Liver (tissue), 9 donors: ENCODE measurements around the gene UMODL1. TPM values are rescaled to one million over a fixed set of nuclear protein-coding genes. Genes with fewer than 3 reads are reported as not detected.

Source experiments
- DNase-seq: peaks from one replicate; pipeline ENCODE4 v3.0.0-alpha.2; 2017; ENCODE audit warnings: low spot score
- H3K27ac ChIP-seq, 2 donors: one replicate each; pipeline ENCODE4 v1.7.0; 2013; ENCODE audit warnings: inconsistent platforms in 2 of 2, low read length in 2 of 2, control low read depth in 1 of 2, low read depth in 1 of 2, mild to moderate bottlenecking in 1 of 2
- H3K27me3 ChIP-seq, 4 donors: one replicate each; pipeline versions ENCODE4 v1.6.1 to v1.7.0; 2013; ENCODE audit warnings: low read length in 3 of 4, inconsistent platforms in 1 of 4, mild to moderate bottlenecking in 1 of 4, moderate library complexity in 1 of 4; ENCODE audit not compliant: control insufficient read depth in 4 of 4, insufficient read depth in 4 of 4
- H3K36me3 ChIP-seq, 4 donors: one replicate each; pipeline versions ENCODE4 v1.6.1 to v1.7.0; 2013; ENCODE audit warnings: low read length in 3 of 4, mild to moderate bottlenecking in 3 of 4, low read depth in 1 of 4, moderate library complexity in 1 of 4; ENCODE audit not compliant: control insufficient read depth in 4 of 4, insufficient read depth in 3 of 4
- H3K4me1 ChIP-seq, 4 donors: one replicate each; pipeline versions ENCODE4 v1.6.1 to v1.7.0; 2013; ENCODE audit warnings: low read length in 3 of 4, mild to moderate bottlenecking in 3 of 4, moderate library complexity in 1 of 4; ENCODE audit not compliant: control insufficient read depth in 4 of 4, insufficient read depth in 4 of 4
- H3K4me3 ChIP-seq, 3 donors: one replicate each; pipeline versions ENCODE4 v1.6.1 to v1.7.0; 2013; ENCODE audit warnings: low read length in 3 of 3, control low read depth in 1 of 3, low read depth in 1 of 3, mild to moderate bottlenecking in 1 of 3
- H3K9ac ChIP-seq, 2 donors: one replicate each; pipeline ENCODE4 v1.7.0; 2013; ENCODE audit warnings: low read length in 2 of 2, mild to moderate bottlenecking in 2 of 2, moderate library complexity in 2 of 2, control low read depth in 1 of 2, low read depth in 1 of 2
- H3K9me3 ChIP-seq, 4 donors: one replicate each; pipeline versions ENCODE4 v1.6.1 to v1.7.0; 2013; ENCODE audit warnings: low read length in 3 of 4; ENCODE audit not compliant: control insufficient read depth in 4 of 4
- FOXA1 ChIP-seq: IDR thresholded peaks from 2 replicates; pipeline ENCODE4 v1.6.1; 2016; ENCODE audit warnings: antibody characterized with exemption
- FOXA2 ChIP-seq: IDR thresholded peaks from 2 replicates; pipeline ENCODE4 v1.6.1; 2016; ENCODE audit warnings: antibody characterized with exemption
- GABPA ChIP-seq, 2 donors: IDR thresholded peaks in 1 of 2; conservative IDR thresholded peaks in 1 of 2; 2 replicates each; pipeline ENCODE4 v1.6.1; 2016; ENCODE audit warnings: antibody characterized with exemption in 2 of 2, mild to moderate bottlenecking in 1 of 2, moderate library complexity in 1 of 2
- HNF4A ChIP-seq, 2 donors: conservative IDR thresholded peaks; 2 replicates each; pipeline ENCODE4 v1.6.1; 2016; ENCODE audit warnings: antibody characterized with exemption in 2 of 2, mild to moderate bottlenecking in 2 of 2
- HNF4G ChIP-seq: IDR thresholded peaks from 2 replicates; pipeline ENCODE4 v1.6.1; 2016; ENCODE audit warnings: antibody characterized with exemption
- JUND ChIP-seq, 2 donors: IDR thresholded peaks; 2 replicates each; pipeline ENCODE4 v1.6.1; 2016; ENCODE audit warnings: antibody characterized with exemption in 2 of 2
- NR2F2 ChIP-seq: IDR thresholded peaks from 2 replicates; pipeline ENCODE4 v1.6.1; 2016; ENCODE audit warnings: antibody characterized with exemption
- RAD21 ChIP-seq, 2 donors: IDR thresholded peaks; 2 replicates each; pipeline ENCODE4 v1.6.1; 2016; ENCODE audit warnings: antibody characterized with exemption in 2 of 2, mild to moderate bottlenecking in 2 of 2
- RXRA ChIP-seq, 2 donors: IDR thresholded peaks; 2 replicates each; pipeline ENCODE4 v1.6.1; 2017 to 2018; ENCODE audit warnings: antibody characterized with exemption in 2 of 2, mild to moderate bottlenecking in 1 of 2
- SP1 ChIP-seq: IDR thresholded peaks from 2 replicates; pipeline ENCODE4 v1.6.1; 2018; ENCODE audit warnings: antibody characterized with exemption, mild to moderate bottlenecking
- TAF1 ChIP-seq: conservative IDR thresholded peaks from 2 replicates; pipeline ENCODE4 v1.6.1; 2016; ENCODE audit warnings: antibody characterized with exemption, mild to moderate bottlenecking
- YY1 ChIP-seq: IDR thresholded peaks from 2 replicates; pipeline ENCODE4 v1.6.1; 2016; ENCODE audit warnings: antibody characterized with exemption, mild to moderate bottlenecking
- WGBS: extraction: QIAGEN DNeasy Blood & Tissue Kit; methylation state at CpG from one replicate; pipeline ENCODE4 v1.1.7; 2013; 5-methylcytosine and 5-hydroxymethylcytosine counted together
- polyA plus RNA-seq, 2 donors: library from polyadenylated mRNA; stranded (reverse) in 1 of 2; unstranded in 1 of 2; fragments of 200-250 nt in 1 of 2; fragments of >200 nt in 1 of 2; fragmentation: Nextera tagmentation in 1 of 2; extraction: Ambion mirVana in 1 of 2; gene quantifications; one replicate each; pipeline versions ENCODE4 v1.2.1 to v1.2.3, GENCODE V29; 2013 to 2015
- total RNA-seq, 2 donors: library from RNA; depleted of rRNA; stranded (reverse); fragments of >200 nt; gene quantifications; one replicate each; pipeline ENCODE4 v1.2.3, GENCODE V29; 2014
- TF ChIP-seq, protein P1 (sequence below): IDR thresholded peaks from 2 replicates; pipeline ENCODE4 v1.6.1; 2016; ENCODE audit warnings: antibody characterized with exemption
- TF ChIP-seq, protein P2 (sequence below): IDR thresholded peaks from 2 replicates; pipeline ENCODE4 v1.6.1; 2016; ENCODE audit warnings: antibody characterized with exemption, mild to moderate bottlenecking
- TF ChIP-seq, protein P3 (sequence below): IDR thresholded peaks from 2 replicates; pipeline ENCODE4 v1.6.1; 2016; ENCODE audit warnings: antibody characterized with exemption
- TF ChIP-seq, protein P4 (sequence below): fragments of 150-350 bp; IDR thresholded peaks from 2 replicates; pipeline ENCODE4 v1.5.1; 2017; ENCODE audit warnings: improper control_type of control experiment, low read depth, low read length; ENCODE audit not compliant: missing input control
- TF ChIP-seq, protein P5 (sequence below): IDR thresholded peaks from 2 replicates; pipeline ENCODE4 v1.6.1; 2016; ENCODE audit warnings: antibody characterized with exemption
- donor health status: healthy.
- donor health status: healthy.
- donor health status: healthy.
- donor health status: healthy.
- donor health status: healthy.

The UMODL1 gene
- total and polyA plus RNA-seq, 4 donors = 0.08 to 0.14 (median 0.08) TPM; not detected in 1

DNA sequence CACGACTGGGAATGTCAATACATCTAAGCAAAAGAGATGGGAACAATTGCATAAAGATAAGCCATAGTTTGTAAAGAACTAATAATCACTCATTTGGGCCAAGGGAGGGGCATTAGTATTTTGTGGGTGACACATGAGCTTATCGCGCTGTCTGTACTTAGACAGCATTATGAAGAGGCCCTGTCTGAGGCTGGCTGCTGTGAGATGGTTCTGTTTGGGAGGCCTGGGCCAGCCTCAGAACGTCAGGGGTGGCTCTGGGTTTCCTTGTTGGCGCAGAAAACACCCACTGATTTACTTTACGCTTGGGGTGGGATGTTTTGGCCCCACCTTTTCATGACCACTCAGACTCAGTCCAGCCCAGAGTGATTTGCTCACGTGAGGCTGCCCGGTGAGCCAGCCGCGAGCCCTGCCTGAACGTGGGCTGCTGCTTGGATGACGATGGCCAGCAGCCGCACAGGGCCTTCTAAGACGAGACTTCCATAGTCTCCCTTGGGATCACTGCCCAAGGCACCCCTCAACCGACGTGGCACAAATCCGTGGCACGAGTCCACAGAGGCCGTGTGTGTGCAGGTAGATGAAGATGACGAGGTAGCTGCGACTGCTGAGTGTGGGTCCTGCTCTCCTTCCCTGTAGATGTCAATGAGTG lies 18.7 kb downstream of the UMODL1 start:
- H3K9me3 ChIP-seq = peaks cover 0 to 2% (median 1%) of the 10 kb centered on the region in 4 donors
- no peak overlapping the region for H3K9ac ChIP-seq
- no peak overlapping the region for H3K27ac ChIP-seq
- H3K4me1 ChIP-seq = peaks cover 0 to 6% (median 0%) of the 10 kb centered on the region in 4 donors
- WGBS = 94% methylated on average over 21 of the region's 21 CpGs
- peaks cover 0 to 2% (median 0%) of the 10 kb centered on the region in 4 donors for H3K27me3 ChIP-seq
- H3K4me3 ChIP-seq = no peak overlapping the region
- no peaks in the 10 kb centered on the region for H3K36me3 ChIP-seq
- TF ChIP-seq, protein P1, sequence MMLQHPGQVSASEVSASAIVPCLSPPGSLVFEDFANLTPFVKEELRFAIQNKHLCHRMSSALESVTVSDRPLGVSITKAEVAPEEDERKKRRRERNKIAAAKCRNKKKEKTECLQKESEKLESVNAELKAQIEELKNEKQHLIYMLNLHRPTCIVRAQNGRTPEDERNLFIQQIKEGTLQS = no peak
- TF ChIP-seq FOXA1 (no peak), SP1 (no peak), HNF4A (conservative IDR thresholded peaks at IDR 0.05) (no peak), HNF4G (no peak), TAF1 (no peak), RAD21 (IDR thresholded peaks at IDR 0.05) (no peak), JUND (IDR thresholded peaks at IDR 0.05) (no peak), FOXA2 (no peak), GABPA (IDR thresholded peaks at IDR 0.05 in 1 of 2, conservative IDR thresholded peaks at IDR 0.05 in 1 of 2) (no peak), NR2F2 (no peak)
- TF ChIP-seq, protein P2, sequence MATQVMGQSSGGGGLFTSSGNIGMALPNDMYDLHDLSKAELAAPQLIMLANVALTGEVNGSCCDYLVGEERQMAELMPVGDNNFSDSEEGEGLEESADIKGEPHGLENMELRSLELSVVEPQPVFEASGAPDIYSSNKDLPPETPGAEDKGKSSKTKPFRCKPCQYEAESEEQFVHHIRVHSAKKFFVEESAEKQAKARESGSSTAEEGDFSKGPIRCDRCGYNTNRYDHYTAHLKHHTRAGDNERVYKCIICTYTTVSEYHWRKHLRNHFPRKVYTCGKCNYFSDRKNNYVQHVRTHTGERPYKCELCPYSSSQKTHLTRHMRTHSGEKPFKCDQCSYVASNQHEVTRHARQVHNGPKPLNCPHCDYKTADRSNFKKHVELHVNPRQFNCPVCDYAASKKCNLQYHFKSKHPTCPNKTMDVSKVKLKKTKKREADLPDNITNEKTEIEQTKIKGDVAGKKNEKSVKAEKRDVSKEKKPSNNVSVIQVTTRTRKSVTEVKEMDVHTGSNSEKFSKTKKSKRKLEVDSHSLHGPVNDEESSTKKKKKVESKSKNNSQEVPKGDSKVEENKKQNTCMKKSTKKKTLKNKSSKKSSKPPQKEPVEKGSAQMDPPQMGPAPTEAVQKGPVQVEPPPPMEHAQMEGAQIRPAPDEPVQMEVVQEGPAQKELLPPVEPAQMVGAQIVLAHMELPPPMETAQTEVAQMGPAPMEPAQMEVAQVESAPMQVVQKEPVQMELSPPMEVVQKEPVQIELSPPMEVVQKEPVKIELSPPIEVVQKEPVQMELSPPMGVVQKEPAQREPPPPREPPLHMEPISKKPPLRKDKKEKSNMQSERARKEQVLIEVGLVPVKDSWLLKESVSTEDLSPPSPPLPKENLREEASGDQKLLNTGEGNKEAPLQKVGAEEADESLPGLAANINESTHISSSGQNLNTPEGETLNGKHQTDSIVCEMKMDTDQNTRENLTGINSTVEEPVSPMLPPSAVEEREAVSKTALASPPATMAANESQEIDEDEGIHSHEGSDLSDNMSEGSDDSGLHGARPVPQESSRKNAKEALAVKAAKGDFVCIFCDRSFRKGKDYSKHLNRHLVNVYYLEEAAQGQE = no peak
- TF ChIP-seq, protein P3, sequence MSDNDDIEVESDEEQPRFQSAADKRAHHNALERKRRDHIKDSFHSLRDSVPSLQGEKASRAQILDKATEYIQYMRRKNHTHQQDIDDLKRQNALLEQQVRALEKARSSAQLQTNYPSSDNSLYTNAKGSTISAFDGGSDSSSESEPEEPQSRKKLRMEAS = no peak
- TF ChIP-seq, protein P4, sequence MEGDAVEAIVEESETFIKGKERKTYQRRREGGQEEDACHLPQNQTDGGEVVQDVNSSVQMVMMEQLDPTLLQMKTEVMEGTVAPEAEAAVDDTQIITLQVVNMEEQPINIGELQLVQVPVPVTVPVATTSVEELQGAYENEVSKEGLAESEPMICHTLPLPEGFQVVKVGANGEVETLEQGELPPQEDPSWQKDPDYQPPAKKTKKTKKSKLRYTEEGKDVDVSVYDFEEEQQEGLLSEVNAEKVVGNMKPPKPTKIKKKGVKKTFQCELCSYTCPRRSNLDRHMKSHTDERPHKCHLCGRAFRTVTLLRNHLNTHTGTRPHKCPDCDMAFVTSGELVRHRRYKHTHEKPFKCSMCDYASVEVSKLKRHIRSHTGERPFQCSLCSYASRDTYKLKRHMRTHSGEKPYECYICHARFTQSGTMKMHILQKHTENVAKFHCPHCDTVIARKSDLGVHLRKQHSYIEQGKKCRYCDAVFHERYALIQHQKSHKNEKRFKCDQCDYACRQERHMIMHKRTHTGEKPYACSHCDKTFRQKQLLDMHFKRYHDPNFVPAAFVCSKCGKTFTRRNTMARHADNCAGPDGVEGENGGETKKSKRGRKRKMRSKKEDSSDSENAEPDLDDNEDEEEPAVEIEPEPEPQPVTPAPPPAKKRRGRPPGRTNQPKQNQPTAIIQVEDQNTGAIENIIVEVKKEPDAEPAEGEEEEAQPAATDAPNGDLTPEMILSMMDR = no peak
- DNase-seq = no peak

DNA sequence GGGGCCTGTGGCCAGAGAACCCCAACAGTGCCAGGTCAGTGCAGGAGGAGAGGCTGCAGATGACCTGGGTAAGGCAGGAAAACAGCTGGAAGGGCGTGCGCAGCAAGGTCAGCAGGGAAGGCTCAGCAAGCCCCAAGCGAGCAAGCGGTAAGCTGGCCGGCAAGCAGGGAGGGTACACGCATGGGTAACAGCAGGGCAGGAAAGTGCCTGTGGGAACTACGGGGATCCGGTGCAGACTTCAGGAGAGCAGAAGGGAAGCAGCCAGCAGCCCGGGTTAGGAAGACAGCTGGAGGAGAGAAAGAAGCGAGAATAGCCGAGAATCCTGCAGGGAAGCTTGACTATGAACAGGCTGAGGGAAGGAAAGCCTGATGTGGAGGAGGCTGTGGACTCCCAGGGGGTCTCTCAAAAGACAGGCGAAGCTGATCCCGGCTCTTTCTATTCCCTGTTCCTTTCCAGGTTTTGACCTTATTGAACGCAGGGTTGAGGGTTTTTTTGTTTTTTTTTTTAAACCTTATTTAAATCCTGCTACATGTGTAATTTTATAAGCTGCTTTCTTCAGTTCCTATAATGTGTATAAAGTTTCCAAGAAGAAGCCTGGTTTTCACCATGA lies 20.9 kb downstream of the UMODL1 start:
- DNase-seq = no peak
- TF ChIP-seq HNF4G (no peak), RXRA (IDR thresholded peaks at IDR 0.05) (no peak), NR2F2 (no peak), FOXA2 (no peak), TAF1 (no peak), YY1 (no peak), RAD21 (IDR thresholded peaks at IDR 0.05) (no peak)
- TF ChIP-seq, protein P5, sequence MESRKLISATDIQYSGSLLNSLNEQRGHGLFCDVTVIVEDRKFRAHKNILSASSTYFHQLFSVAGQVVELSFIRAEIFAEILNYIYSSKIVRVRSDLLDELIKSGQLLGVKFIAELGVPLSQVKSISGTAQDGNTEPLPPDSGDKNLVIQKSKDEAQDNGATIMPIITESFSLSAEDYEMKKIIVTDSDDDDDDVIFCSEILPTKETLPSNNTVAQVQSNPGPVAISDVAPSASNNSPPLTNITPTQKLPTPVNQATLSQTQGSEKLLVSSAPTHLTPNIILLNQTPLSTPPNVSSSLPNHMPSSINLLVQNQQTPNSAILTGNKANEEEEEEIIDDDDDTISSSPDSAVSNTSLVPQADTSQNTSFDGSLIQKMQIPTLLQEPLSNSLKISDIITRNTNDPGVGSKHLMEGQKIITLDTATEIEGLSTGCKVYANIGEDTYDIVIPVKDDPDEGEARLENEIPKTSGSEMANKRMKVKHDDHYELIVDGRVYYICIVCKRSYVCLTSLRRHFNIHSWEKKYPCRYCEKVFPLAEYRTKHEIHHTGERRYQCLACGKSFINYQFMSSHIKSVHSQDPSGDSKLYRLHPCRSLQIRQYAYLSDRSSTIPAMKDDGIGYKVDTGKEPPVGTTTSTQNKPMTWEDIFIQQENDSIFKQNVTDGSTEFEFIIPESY = no peak
- TF ChIP-seq, protein P3 = no peak
- H3K27ac ChIP-seq = no peak overlapping the region
- no peak overlapping the region for H3K9ac ChIP-seq
- peaks cover 0 to 2% (median 0%) of the 10 kb centered on the region in 4 donors for H3K27me3 ChIP-seq
- H3K36me3 ChIP-seq = no peaks in the 10 kb centered on the region
- 43% methylated on average over 14 of the region's 14 CpGs for WGBS
- H3K4me3 ChIP-seq = no peak overlapping the region
- peaks cover 0 to 2% (median 0%) of the 10 kb centered on the region in 4 donors for H3K4me1 ChIP-seq
- H3K9me3 ChIP-seq = peaks cover 0 to 3% (median 1%) of the 10 kb centered on the region in 4 donors
